ENCODE measurements around the gene DENND4C.

- no peak for TF ChIP-seq POLR2A (IDR thresholded peaks at IDR 0.05)
- TF ChIP-seq POLR2AphosphoS5 (IDR thresholded peaks at IDR 0.05; ENCODE audit: insufficient read depth in 1 of 2, low read depth in 1 of 2) = no peak
- TF ChIP-seq CTCF (IDR thresholded peaks at IDR 0.05) = no peak
Measured at GRCh38 chr9:19201899-19202891, 28.3 kb upstream of the DENND4C start.

All from vagina (tissue), 2 donors.